ENCODE data around the gene GPLD1.

GPLD1 gene

GRCh38 chr6:24460966-24461365 lies 28.4 kb downstream of the GPLD1 start:
- no peak for TF ChIP-seq TOX (CRISPR knock-in tag; IDR thresholded peaks at IDR 0.05; ENCODE audit: borderline replicate concordance)
- TF ChIP-seq, protein P1, sequence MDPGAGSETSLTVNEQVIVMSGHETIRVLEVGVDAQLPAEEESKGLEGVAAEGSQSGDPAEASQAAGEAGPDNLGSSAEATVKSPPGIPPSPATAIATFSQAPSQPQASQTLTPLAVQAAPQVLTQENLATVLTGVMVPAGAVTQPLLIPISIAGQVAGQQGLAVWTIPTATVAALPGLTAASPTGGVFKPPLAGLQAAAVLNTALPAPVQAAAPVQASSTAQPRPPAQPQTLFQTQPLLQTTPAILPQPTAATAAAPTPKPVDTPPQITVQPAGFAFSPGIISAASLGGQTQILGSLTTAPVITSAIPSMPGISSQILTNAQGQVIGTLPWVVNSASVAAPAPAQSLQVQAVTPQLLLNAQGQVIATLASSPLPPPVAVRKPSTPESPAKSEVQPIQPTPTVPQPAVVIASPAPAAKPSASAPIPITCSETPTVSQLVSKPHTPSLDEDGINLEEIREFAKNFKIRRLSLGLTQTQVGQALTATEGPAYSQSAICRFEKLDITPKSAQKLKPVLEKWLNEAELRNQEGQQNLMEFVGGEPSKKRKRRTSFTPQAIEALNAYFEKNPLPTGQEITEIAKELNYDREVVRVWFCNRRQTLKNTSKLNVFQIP (CRISPR knock-in tag; IDR thresholded peaks at IDR 0.05; ENCODE audit: borderline replicate concordance, low read depth): no peak
- no peak for TF ChIP-seq ZC3H10 (CRISPR knock-in tag; IDR thresholded peaks at IDR 0.05)
- no peak for TF ChIP-seq BACH2 (CRISPR knock-in tag; IDR thresholded peaks at IDR 0.05; ENCODE audit: borderline replicate concordance)
- TF ChIP-seq ZNF70 (CRISPR knock-in tag; IDR thresholded peaks at IDR 0.05): no peak
- TF ChIP-seq GLIS3 (CRISPR knock-in tag; IDR thresholded peaks at IDR 0.05): no peak
- TF ChIP-seq OSR1 (CRISPR knock-in tag; IDR thresholded peaks at IDR 0.05): no peak
- TF ChIP-seq ZNF8 (CRISPR knock-in tag; IDR thresholded peaks at IDR 0.05): no peak
- no peak for TF ChIP-seq SNAI2 (CRISPR knock-in tag; IDR thresholded peaks at IDR 0.05)
- no peak for TF ChIP-seq CSDC2 (CRISPR knock-in tag; IDR thresholded peaks at IDR 0.05)
- no peak for TF ChIP-seq ARNTL (CRISPR knock-in tag; IDR thresholded peaks at IDR 0.05; ENCODE audit: borderline replicate concordance, low read depth)
- TF ChIP-seq ZFP3 (CRISPR knock-in tag; IDR thresholded peaks at IDR 0.05): no peak
- TF ChIP-seq PATZ1 (CRISPR knock-in tag; IDR thresholded peaks at IDR 0.05; ENCODE audit: borderline replicate concordance): no peak
- no peak for TF ChIP-seq ISL1 (CRISPR knock-in tag; IDR thresholded peaks at IDR 0.05)
- TF ChIP-seq, protein P2, sequence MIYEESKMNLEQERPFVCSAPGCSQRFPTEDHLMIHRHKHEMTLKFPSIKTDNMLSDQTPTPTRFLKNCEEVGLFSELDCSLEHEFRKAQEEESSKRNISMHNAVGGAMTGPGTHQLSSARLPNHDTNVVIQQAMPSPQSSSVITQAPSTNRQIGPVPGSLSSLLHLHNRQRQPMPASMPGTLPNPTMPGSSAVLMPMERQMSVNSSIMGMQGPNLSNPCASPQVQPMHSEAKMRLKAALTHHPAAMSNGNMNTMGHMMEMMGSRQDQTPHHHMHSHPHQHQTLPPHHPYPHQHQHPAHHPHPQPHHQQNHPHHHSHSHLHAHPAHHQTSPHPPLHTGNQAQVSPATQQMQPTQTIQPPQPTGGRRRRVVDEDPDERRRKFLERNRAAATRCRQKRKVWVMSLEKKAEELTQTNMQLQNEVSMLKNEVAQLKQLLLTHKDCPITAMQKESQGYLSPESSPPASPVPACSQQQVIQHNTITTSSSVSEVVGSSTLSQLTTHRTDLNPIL (CRISPR knock-in tag; IDR thresholded peaks at IDR 0.05; ENCODE audit: low read depth): no peak
- ATAC-seq: no peak

- no peak for ATAC-seq
- TF ChIP-seq PPARA (CRISPR knock-in tag; IDR thresholded peaks at IDR 0.05; ENCODE audit: borderline replicate concordance): no peak
- no peak for TF ChIP-seq ZC3H10 (CRISPR knock-in tag; IDR thresholded peaks at IDR 0.05)
- TF ChIP-seq TCF4 (CRISPR knock-in tag; IDR thresholded peaks at IDR 0.05; ENCODE audit: borderline replicate concordance): no peak
- no peak for TF ChIP-seq CSDC2 (CRISPR knock-in tag; IDR thresholded peaks at IDR 0.05)
- TF ChIP-seq ZNF70 (CRISPR knock-in tag; IDR thresholded peaks at IDR 0.05): no peak
- TF ChIP-seq, protein P2 (CRISPR knock-in tag; IDR thresholded peaks at IDR 0.05; ENCODE audit: low read depth): no peak
- no peak for TF ChIP-seq ZFP30 (CRISPR knock-in tag; IDR thresholded peaks at IDR 0.05)
- no peak for TF ChIP-seq ISL1 (CRISPR knock-in tag; IDR thresholded peaks at IDR 0.05)
These were observed 30.4 kb downstream of the GPLD1 start for GRCh38 chr6:24458941-24459340.

DNA sequence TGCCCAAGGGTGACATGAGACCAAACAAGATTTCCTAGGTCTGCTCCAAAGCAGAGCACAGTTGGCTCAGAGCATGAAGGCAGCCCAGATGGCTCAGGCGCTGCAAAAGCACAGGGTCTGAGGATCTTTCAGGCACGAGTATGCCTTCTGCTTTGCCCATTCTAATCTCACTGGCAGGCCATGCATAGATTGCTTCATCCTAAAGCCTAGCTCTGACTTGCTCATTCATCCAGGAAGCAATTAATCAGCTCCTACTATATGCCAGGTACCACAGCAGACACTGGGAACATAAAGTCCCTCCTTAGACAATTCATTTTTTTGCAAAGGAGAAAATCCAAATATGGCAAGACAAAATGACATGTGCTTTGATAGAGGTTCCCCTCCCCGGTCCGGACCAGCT lies 31.2 kb downstream of the GPLD1 start:
- no peak for ATAC-seq
- no peak for TF ChIP-seq TCF4 (CRISPR knock-in tag; IDR thresholded peaks at IDR 0.05; ENCODE audit: borderline replicate concordance)
- TF ChIP-seq PATZ1 (CRISPR knock-in tag; IDR thresholded peaks at IDR 0.05; ENCODE audit: borderline replicate concordance): no peak
- TF ChIP-seq RARB (CRISPR knock-in tag; IDR thresholded peaks at IDR 0.05): no peak
- TF ChIP-seq ZNF8 (CRISPR knock-in tag; IDR thresholded peaks at IDR 0.05): no peak
- no peak for TF ChIP-seq OSR1 (CRISPR knock-in tag; IDR thresholded peaks at IDR 0.05)
- TF ChIP-seq ARNTL (CRISPR knock-in tag; IDR thresholded peaks at IDR 0.05; ENCODE audit: borderline replicate concordance, low read depth): no peak
- no peak for TF ChIP-seq ZFP3 (CRISPR knock-in tag; IDR thresholded peaks at IDR 0.05)
- TF ChIP-seq, protein P3, sequence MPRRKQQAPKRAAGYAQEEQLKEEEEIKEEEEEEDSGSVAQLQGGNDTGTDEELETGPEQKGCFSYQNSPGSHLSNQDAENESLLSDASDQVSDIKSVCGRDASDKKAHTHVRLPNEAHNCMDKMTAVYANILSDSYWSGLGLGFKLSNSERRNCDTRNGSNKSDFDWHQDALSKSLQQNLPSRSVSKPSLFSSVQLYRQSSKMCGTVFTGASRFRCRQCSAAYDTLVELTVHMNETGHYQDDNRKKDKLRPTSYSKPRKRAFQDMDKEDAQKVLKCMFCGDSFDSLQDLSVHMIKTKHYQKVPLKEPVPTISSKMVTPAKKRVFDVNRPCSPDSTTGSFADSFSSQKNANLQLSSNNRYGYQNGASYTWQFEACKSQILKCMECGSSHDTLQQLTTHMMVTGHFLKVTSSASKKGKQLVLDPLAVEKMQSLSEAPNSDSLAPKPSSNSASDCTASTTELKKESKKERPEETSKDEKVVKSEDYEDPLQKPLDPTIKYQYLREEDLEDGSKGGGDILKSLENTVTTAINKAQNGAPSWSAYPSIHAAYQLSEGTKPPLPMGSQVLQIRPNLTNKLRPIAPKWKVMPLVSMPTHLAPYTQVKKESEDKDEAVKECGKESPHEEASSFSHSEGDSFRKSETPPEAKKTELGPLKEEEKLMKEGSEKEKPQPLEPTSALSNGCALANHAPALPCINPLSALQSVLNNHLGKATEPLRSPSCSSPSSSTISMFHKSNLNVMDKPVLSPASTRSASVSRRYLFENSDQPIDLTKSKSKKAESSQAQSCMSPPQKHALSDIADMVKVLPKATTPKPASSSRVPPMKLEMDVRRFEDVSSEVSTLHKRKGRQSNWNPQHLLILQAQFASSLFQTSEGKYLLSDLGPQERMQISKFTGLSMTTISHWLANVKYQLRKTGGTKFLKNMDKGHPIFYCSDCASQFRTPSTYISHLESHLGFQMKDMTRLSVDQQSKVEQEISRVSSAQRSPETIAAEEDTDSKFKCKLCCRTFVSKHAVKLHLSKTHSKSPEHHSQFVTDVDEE (CRISPR knock-in tag; IDR thresholded peaks at IDR 0.05): no peak
- TF ChIP-seq GLIS3 (CRISPR knock-in tag; IDR thresholded peaks at IDR 0.05): no peak
- TF ChIP-seq ISL1 (CRISPR knock-in tag; IDR thresholded peaks at IDR 0.05): no peak
